Measurements from ENCODE around the gene MAPKAPK2.

The MAPKAPK2 gene

DNA sequence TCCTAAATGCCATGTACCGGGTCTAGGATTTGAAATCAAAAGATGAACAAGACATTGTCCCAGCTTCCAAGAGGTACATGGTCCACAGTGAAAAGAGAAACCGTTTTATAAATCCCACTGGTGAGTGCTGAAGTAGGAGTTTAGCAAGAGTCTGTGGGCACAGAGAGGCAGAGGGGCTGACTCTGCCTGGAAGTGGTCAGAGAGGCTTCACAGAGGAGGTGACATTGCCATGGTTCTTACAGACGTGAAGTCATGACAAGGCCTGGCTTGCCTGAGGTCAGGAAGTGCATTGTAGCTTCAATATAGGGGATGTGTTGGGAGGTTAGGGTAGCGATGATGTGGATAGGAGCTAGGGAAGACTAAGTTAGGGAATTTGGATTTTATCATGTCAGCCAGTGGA, 28.4 kb downstream of the MAPKAPK2 start:
- no peak overlapping the region for H2AFZ ChIP-seq (ENCODE audit: low read length)
- peaks cover 98% of the 10 kb centered on the region for H3K79me2 ChIP-seq (ENCODE audit: insufficient read depth, low read length)
- H3K4me1 ChIP-seq (ENCODE audit: insufficient read depth, low read length, poor library complexity, severe bottlenecking): peaks cover 74% of the 10 kb centered on the region
- H3K9me3 ChIP-seq (ENCODE audit: insufficient read depth, low read depth, low read length): no peaks in the 10 kb centered on the region
- H3K9ac ChIP-seq (ENCODE audit: low read depth, low read length, poor library complexity, severe bottlenecking): no peak overlapping the region
- TF ChIP-seq, protein P1, sequence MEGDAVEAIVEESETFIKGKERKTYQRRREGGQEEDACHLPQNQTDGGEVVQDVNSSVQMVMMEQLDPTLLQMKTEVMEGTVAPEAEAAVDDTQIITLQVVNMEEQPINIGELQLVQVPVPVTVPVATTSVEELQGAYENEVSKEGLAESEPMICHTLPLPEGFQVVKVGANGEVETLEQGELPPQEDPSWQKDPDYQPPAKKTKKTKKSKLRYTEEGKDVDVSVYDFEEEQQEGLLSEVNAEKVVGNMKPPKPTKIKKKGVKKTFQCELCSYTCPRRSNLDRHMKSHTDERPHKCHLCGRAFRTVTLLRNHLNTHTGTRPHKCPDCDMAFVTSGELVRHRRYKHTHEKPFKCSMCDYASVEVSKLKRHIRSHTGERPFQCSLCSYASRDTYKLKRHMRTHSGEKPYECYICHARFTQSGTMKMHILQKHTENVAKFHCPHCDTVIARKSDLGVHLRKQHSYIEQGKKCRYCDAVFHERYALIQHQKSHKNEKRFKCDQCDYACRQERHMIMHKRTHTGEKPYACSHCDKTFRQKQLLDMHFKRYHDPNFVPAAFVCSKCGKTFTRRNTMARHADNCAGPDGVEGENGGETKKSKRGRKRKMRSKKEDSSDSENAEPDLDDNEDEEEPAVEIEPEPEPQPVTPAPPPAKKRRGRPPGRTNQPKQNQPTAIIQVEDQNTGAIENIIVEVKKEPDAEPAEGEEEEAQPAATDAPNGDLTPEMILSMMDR (conservative IDR thresholded peaks at IDR 0.05; ENCODE audit: low read length): no peak
- TF ChIP-seq EZH2phosphoT487 (IDR thresholded peaks at IDR 0.05; ENCODE audit: borderline replicate concordance): no peak
- H3F3A ChIP-seq (ENCODE audit: low read depth): no peaks in the 10 kb centered on the region
- H3K4me3 ChIP-seq (ENCODE audit: low read length, poor library complexity, severe bottlenecking): no peak overlapping the region
- H3K9me2 ChIP-seq (replicated peaks; ENCODE audit: low read depth, low read length): no peaks in the 10 kb centered on the region
- no peaks in the 10 kb centered on the region for H3K27me3 ChIP-seq (ENCODE audit: insufficient read depth, low read length, poor library complexity, severe bottlenecking)
- H3K36me3 ChIP-seq (ENCODE audit: insufficient read depth, low read length): no peaks in the 10 kb centered on the region
- H3K4me2 ChIP-seq (ENCODE audit: low read depth, low read length, poor library complexity, severe bottlenecking): no peak overlapping the region
- peaks cover 57% of the 10 kb centered on the region for H4K20me1 ChIP-seq (ENCODE audit: insufficient read depth, low read length, poor library complexity, severe bottlenecking)

DNA sequence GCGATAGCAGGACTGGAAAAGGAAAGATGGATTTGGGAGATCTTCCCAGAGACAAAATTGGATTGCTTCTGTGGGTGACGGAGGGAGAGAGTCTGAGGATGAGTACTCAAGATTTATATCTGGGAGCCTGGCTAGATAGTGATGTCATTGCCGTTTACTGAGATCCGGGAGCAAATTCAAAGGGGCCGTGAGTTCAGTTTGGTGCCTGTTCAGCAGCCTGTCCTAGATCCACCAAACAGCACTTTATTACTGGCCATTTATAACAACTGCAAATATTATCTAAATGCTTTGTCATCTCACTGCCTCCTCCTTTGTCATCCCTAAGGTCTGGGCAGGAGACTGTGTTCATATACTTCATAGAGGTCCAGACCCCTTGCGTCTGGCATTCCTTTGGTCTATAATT, 29.2 kb downstream of the MAPKAPK2 start:
- no peak for TF ChIP-seq EZH2phosphoT487 (IDR thresholded peaks at IDR 0.05; ENCODE audit: borderline replicate concordance)
- TF ChIP-seq, protein P1 (conservative IDR thresholded peaks at IDR 0.05; ENCODE audit: low read length): no peak
- Histone ChIP-seq H3K4me1 (ENCODE audit: insufficient read depth, low read length, poor library complexity, severe bottlenecking) (peaks cover 70% of the 10 kb centered on the region), H3F3A (ENCODE audit: low read depth) (no peaks in the 10 kb centered on the region), H3K4me2 (ENCODE audit: low read depth, low read length, poor library complexity, severe bottlenecking) (no peak overlapping the region), H3K36me3 (ENCODE audit: insufficient read depth, low read length) (no peaks in the 10 kb centered on the region), H3K9me2 (replicated peaks; ENCODE audit: low read depth, low read length) (no peaks in the 10 kb centered on the region), H3K9ac (ENCODE audit: low read depth, low read length, poor library complexity, severe bottlenecking) (no peak overlapping the region), H3K9me3 (ENCODE audit: insufficient read depth, low read depth, low read length) (no peaks in the 10 kb centered on the region), H2AFZ (ENCODE audit: low read length) (no peak overlapping the region), H4K20me1 (ENCODE audit: insufficient read depth, low read length, poor library complexity, severe bottlenecking) (peaks cover 49% of the 10 kb centered on the region), H3K79me2 (ENCODE audit: insufficient read depth, low read length) (peaks cover 98% of the 10 kb centered on the region), H3K27me3 (ENCODE audit: insufficient read depth, low read length, poor library complexity, severe bottlenecking) (no peaks in the 10 kb centered on the region), H3K4me3 (ENCODE audit: low read length, poor library complexity, severe bottlenecking) (no peak overlapping the region)

DNA sequence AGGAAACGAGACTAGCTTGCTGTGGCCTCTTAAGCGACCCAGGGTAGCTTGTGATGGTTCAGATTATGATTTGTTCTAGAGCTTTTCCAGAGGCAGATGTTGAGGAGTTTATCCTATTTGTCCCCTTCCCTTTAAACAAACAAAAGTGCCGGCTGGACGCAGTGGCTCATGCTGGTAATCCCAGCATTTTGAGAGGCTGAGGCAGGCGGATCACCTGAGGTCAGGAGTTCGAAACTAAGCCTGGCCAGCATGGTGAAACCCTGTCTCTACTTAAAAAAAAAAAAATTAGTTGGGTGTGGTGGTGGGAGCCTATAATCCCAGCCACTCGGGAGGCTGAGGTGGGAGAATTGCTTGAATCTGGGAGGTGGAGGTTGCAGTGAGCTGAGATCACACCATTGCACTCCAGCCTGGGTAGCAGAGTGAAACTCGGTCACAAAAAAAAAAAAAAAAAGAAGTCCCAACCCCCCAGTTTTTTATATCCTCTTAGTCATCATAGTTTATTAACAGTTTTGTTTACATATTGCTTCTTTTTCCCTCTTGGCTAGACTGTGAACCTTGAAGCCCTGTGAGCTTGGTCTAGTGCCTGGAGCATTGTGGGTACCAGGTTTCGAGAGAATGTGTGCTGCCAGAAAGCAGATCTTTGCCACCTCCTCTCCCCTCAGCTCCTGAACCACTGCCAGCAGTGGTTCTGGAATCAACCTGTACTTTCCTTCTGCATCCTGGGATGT, 29.8 kb downstream of the MAPKAPK2 start:
- no peak overlapping the region for H3K4me3 ChIP-seq (ENCODE audit: low read length, poor library complexity, severe bottlenecking)
- H3K27me3 ChIP-seq (ENCODE audit: insufficient read depth, low read length, poor library complexity, severe bottlenecking): no peaks in the 10 kb centered on the region
- H3K36me3 ChIP-seq (ENCODE audit: insufficient read depth, low read length): no peaks in the 10 kb centered on the region
- no peak overlapping the region for H3K9ac ChIP-seq (ENCODE audit: low read depth, low read length, poor library complexity, severe bottlenecking)
- H3K79me2 ChIP-seq (ENCODE audit: insufficient read depth, low read length): peaks cover 98% of the 10 kb centered on the region
- H3K9me3 ChIP-seq (ENCODE audit: insufficient read depth, low read depth, low read length): no peaks in the 10 kb centered on the region
- peaks cover 64% of the 10 kb centered on the region for H3K4me1 ChIP-seq (ENCODE audit: insufficient read depth, low read length, poor library complexity, severe bottlenecking)
- no peak for TF ChIP-seq EZH2phosphoT487 (IDR thresholded peaks at IDR 0.05; ENCODE audit: borderline replicate concordance)
- TF ChIP-seq, protein P1 (conservative IDR thresholded peaks at IDR 0.05; ENCODE audit: low read length): no peak
- no peak overlapping the region for H2AFZ ChIP-seq (ENCODE audit: low read length)
- no peaks in the 10 kb centered on the region for H3F3A ChIP-seq (ENCODE audit: low read depth)
- H3K4me2 ChIP-seq (ENCODE audit: low read depth, low read length, poor library complexity, severe bottlenecking): peak overlapping the region; percentile 10
- peaks cover 43% of the 10 kb centered on the region for H4K20me1 ChIP-seq (ENCODE audit: insufficient read depth, low read length, poor library complexity, severe bottlenecking)
- H3K9me2 ChIP-seq (replicated peaks; ENCODE audit: low read depth, low read length): no peaks in the 10 kb centered on the region

Data from Loucy (cell line).